ENCODE results near the gene PPP1R18. TPM values are rescaled to one million over a fixed set of nuclear protein-coding genes. Genes with fewer than 3 reads are reported as not detected.

The PPP1R18 gene
- total and polyA plus RNA-seq, 2 of the 4 experiments (the other 2 are of a cell fraction): 31.9 to 134 TPM

GRCh38 chr6:30712441-30712945, 26.0 kb upstream of the PPP1R18 start:
- no peak overlapping the region for H3K18ac ChIP-seq (ENCODE audit: low read depth, low read length)
- peaks cover 11 to 25% of the 10 kb centered on the region in 2 experiments for H3K79me1 ChIP-seq (ENCODE audit: low read depth in 1 of 2, low read length in 2 of 2)
- H3K4ac ChIP-seq (ENCODE audit: low read depth, low read length): no peak overlapping the region
- dilution Hi-C loops (cut with HindIII; ENCODE audit: low sequenced_read_pairs, unreplicated experiment) (no loop called here), intact Hi-C loops (cut with micrococcal nuclease) (no loop called here), in situ Hi-C loops (cut with MboI; ENCODE audit: low sequenced_read_pairs) (no loop called here)
- H3K4me3 ChIP-seq (ENCODE audit: insufficient read depth, low read depth, low read length): no peak overlapping the region
- peaks cover 5% of the 10 kb centered on the region for H3K9me1 ChIP-seq (ENCODE audit: insufficient read depth, low read length)
- H3K14ac ChIP-seq (replicated peaks; ENCODE audit: low read depth, low read length): no peak overlapping the region
- H3K4me1 ChIP-seq (ENCODE audit: control insufficient read depth, insufficient read depth, low read length): peaks cover 4% of the 10 kb centered on the region; the same call in 1 of the 2 replicates
- H2AFZ ChIP-seq (replicated peaks; ENCODE audit: low read length, poor library complexity): no peak overlapping the region
- no peak overlapping the region for H3K56ac ChIP-seq (ENCODE audit: extremely low read depth, insufficient read depth, low read length)
- no TSS peak for BruUV-seq (replicated peaks)
- H3K23ac ChIP-seq (ENCODE audit: low read depth, low read length): no peak overlapping the region
- DNase-seq (no peak), ATAC-seq (ENCODE audit: low read depth) (no peak)
- no peak overlapping the region for H2BK120ac ChIP-seq (ENCODE audit: low read depth, low read length)
- H3K4me2 ChIP-seq (ENCODE audit: low read depth, low read length): no peak overlapping the region
- TF ChIP-seq NFE2L2 (IDR thresholded peaks at IDR 0.05; ENCODE audit: low read depth, low read length) (no peak), RCOR1 (IDR thresholded peaks at IDR 0.05; ENCODE audit: insufficient replicate concordance, low read length) (no peak), CTCF (conservative IDR thresholded peaks at IDR 0.05; ENCODE audit: low read depth, low read length) (no peak), SMC3 (IDR thresholded peaks at IDR 0.05; ENCODE audit: low read depth, low read length) (no peak), ELK1 (IDR thresholded peaks at IDR 0.05; ENCODE audit: borderline replicate concordance, low read depth, low read length) (no peak)
- H3K27ac ChIP-seq (ENCODE audit: insufficient read depth, low read length): no peak overlapping the region
- WGBS, 2 experiments (ENCODE audit: extremely low coverage in 2 of 2, insufficient read length in 1 of 2): 94% methylated on average over 6 of the region's 7 CpGs; no CpG with 5 or more reads in 1 of the 2 experiments
- H4K5ac ChIP-seq (ENCODE audit: low read depth, low read length): no peak overlapping the region
- no peak overlapping the region for H4K91ac ChIP-seq (ENCODE audit: insufficient read depth, low read depth, low read length)
- H4K8ac ChIP-seq (ENCODE audit: low read depth in 2 of 2, low read length in 2 of 2): no peak overlapping the region
- H2BK20ac ChIP-seq (ENCODE audit: low read depth, low read length): no peak overlapping the region
- no peak overlapping the region for H2BK5ac ChIP-seq (ENCODE audit: low read depth, low read length, poor library complexity, severe bottlenecking)
- ChIA-PET CTCF (no interaction called here), POLR2A (ENCODE audit: unreplicated experiment) (no interaction called here)
- no peaks in the 10 kb centered on the region for H3K27me3 ChIP-seq (ENCODE audit: control insufficient read depth, insufficient read depth, low read length)
- no peak overlapping the region for H3K9ac ChIP-seq (ENCODE audit: low read depth, low read length)
- no peaks in the 10 kb centered on the region for H3K9me3 ChIP-seq (ENCODE audit: control insufficient read depth, insufficient read depth, low read length)
- H2AK5ac ChIP-seq (ENCODE audit: low read depth, low read length): no peak overlapping the region
- H3K36me3 ChIP-seq (ENCODE audit: control insufficient read depth, insufficient read depth, low read length): peaks cover 26% of the 10 kb centered on the region
- H4K20me1 ChIP-seq (ENCODE audit: insufficient read depth, low read length): no peaks in the 10 kb centered on the region
- H2AK9ac ChIP-seq (replicated peaks; ENCODE audit: low read depth, low read length, poor library complexity): no peak overlapping the region
- no peak overlapping the region for H2BK15ac ChIP-seq (ENCODE audit: low read depth, low read length)

All from IMR-90 (cell line).